GM10248 (cell line): ENCODE results near the gene ARHGAP24.

ENCODE experiments used
- CTCF ChIA-PET: fragments of 300-600 bp; sonication (Branson Sonifier 250); formaldehyde crosslinking; extraction: SDS; loops from one replicate; lab custom pipeline; 2021; ENCODE audit warnings: antibody characterized with exemption; lab: Yijun Ruan, JAX
- POLR2A ChIA-PET: fragments of 350-650 bp; sonication (Branson Sonifier 250); formaldehyde crosslinking; extraction: SDS; loops from one replicate; lab custom pipeline; 2020; ENCODE audit warnings: antibody characterized with exemption; lab: Yijun Ruan, JAX
- DNase-seq: peaks from one replicate; pipeline ENCODE4 v3.0.0; 2012; ENCODE audit errors: extremely low spot score
- TF ChIP-seq, protein P1 (sequence below): IDR thresholded peaks from 2 replicates; pipeline ENCODE4 v1.5.1; 2012; ENCODE audit warnings: mild to moderate bottlenecking, low read depth; ENCODE audit errors: extremely low read depth, missing control alignments, control extremely low read depth

The ARHGAP24 gene

GRCh38 chr4:85783900-85784299, 308.9 kb downstream of the ARHGAP24 start:
- TF ChIP-seq, protein P1, sequence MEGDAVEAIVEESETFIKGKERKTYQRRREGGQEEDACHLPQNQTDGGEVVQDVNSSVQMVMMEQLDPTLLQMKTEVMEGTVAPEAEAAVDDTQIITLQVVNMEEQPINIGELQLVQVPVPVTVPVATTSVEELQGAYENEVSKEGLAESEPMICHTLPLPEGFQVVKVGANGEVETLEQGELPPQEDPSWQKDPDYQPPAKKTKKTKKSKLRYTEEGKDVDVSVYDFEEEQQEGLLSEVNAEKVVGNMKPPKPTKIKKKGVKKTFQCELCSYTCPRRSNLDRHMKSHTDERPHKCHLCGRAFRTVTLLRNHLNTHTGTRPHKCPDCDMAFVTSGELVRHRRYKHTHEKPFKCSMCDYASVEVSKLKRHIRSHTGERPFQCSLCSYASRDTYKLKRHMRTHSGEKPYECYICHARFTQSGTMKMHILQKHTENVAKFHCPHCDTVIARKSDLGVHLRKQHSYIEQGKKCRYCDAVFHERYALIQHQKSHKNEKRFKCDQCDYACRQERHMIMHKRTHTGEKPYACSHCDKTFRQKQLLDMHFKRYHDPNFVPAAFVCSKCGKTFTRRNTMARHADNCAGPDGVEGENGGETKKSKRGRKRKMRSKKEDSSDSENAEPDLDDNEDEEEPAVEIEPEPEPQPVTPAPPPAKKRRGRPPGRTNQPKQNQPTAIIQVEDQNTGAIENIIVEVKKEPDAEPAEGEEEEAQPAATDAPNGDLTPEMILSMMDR, result no peak
- ChIA-PET POLR2A (no interaction called here), CTCF (interaction anchor here (1.4 kb wide), 1 partner anchor 13 kb away, joined by 8 read pairs; no protein-coding TSS in a partner anchor)
- no peak for DNase-seq

- POLR2A ChIA-PET, result no interaction called here
- TF ChIP-seq, protein P1, result no peak
- no peak for DNase-seq
- CTCF ChIA-PET, result interaction anchor here (1.4 kb wide), 1 partner anchor 13 kb away, joined by 8 read pairs; no protein-coding TSS in a partner anchor
Measured at GRCh38 chr4:85784348-85784747, 309.4 kb downstream of the ARHGAP24 start.

GRCh38 chr4:85784947-85785346, 310.0 kb downstream of the ARHGAP24 start:
- no peak for DNase-seq
- ChIA-PET POLR2A (no interaction called here), CTCF (interaction anchor here (1.4 kb wide), 1 partner anchor 12 kb away, joined by 8 read pairs; no protein-coding TSS in a partner anchor)
- TF ChIP-seq, protein P1, result no peak

DNA sequence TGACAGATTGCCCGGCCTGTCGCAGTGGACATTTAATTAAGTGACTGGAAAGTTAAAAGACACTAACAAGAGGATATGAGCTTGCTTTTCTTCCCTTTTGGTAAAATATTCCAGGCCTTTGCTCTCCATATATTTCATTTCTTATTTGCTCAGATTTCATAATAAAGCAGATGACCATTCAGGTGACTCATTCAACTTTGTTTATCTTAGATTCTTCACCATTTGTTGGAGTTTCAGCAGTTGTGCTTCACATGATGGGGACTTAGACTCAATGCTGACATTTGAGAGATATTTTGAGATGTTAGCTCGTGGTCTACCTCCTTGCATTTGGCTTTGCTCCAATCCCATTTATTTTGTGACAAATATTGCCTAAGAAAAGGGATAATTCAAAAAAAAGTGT, 312.2 kb downstream of the ARHGAP24 start:
- POLR2A ChIA-PET, result no interaction called here
- CTCF ChIA-PET, result interaction anchor here (1.2 to 3.2 kb wide), 3 partner anchors 8 to 15 kb away, joined by 3 to 19 read pairs (median 4); no protein-coding TSS in a partner anchor
- no peak for DNase-seq
- TF ChIP-seq, protein P1, result no peak

DNA sequence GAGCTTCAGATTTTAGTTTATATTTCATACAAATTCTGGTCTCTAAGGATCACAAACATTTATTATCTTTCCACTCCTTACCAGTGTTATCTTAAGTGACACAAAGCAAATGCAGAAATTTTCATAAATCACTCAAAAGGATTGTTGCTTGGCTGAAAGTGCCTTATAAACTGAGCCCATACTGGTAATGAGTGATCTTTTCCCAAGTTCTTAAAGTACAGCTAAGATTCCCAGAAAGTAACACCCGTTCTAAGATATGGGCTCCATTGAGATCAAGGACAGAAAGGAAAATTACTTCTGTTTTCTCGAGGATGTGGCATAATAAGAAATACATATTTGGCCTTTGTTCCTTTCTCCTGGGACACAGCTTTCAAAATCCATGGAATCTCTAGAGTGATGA, 313.7 kb downstream of the ARHGAP24 start:
- ChIA-PET CTCF (interaction anchor here (1.0 to 3.2 kb wide), 5 partner anchors 8 to 33 kb away, joined by 3 to 19 read pairs (median 4); no protein-coding TSS in a partner anchor), POLR2A (no interaction called here)
- no peak for DNase-seq
- TF ChIP-seq, protein P1, result no peak

DNA sequence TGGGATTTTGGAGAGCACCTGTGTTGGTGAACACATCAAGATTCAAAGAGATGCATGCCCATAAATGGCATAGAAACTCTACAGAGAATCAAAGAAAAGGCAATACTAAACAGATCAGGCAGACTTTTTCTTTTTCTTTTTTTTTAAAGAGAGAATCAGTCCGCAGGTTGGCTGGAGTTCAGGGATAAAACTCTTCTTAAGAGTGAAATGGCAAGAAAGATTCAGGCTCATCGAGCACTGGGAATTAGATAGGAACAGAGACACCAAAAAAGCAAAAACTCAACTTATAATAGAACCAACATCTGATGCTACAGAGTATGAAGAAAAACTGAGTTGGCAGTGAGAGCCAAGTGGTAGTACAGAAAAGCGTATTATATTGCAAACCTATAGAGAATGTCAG, 314.3 kb downstream of the ARHGAP24 start:
- CTCF ChIA-PET, result interaction anchor here (1.0 to 3.2 kb wide), 4 partner anchors 8 to 33 kb away, joined by 3 to 19 read pairs (median 6); no protein-coding TSS in a partner anchor
- POLR2A ChIA-PET, result no interaction called here
- TF ChIP-seq, protein P1, result no peak
- DNase-seq, result no peak
